KMS-11 (cell line): ENCODE results near the gene ZFP92.
A peak's percentile ranks its signal among the peaks of the same experiment; 100 is the strongest.

Experiments used
- H2AFZ ChIP-seq: fragments of 200-600 bp; sonication (generic); 2 replicates; pipeline ENCODE4 v1.6.1; 2016; ENCODE audit warnings: antibody characterized with exemption, mixed run types, low read depth
- H3K27ac ChIP-seq: fragments of 200-600 bp; sonication (generic); 2 replicates; pipeline ENCODE4 v1.6.1; 2016; ENCODE audit warnings: mild to moderate bottlenecking, mixed run types
- H3K27me3 ChIP-seq: fragments of 200-600 bp; sonication (generic); 2 replicates; pipeline ENCODE4 v1.6.1; 2017; ENCODE audit warnings: mild to moderate bottlenecking, low read depth, mixed run types, moderate library complexity; ENCODE audit not compliant: insufficient read depth
- H3K36me3 ChIP-seq: fragments of 200-600 bp; sonication (generic); 2 replicates; pipeline ENCODE4 v1.6.1; 2017; ENCODE audit warnings: mild to moderate bottlenecking, mixed run types; ENCODE audit not compliant: insufficient read depth
- H3K4me1 ChIP-seq: fragments of 200-600 bp; sonication (generic); 2 replicates; pipeline ENCODE4 v1.6.1; 2016; ENCODE audit warnings: mild to moderate bottlenecking, low read depth, mixed run types; ENCODE audit not compliant: poor library complexity, severe bottlenecking
- H3K4me2 ChIP-seq: fragments of 200-600 bp; sonication (generic); 2 replicates; pipeline ENCODE4 v1.7.0; 2016; ENCODE audit warnings: mild to moderate bottlenecking, mixed run types
- H3K4me3 ChIP-seq: fragments of 200-600 bp; sonication (generic); IDR thresholded peaks from 2 replicates; pipeline ENCODE4 v1.6.1; 2017; ENCODE audit warnings: low read depth, low read length, mixed read lengths; ENCODE audit not compliant: insufficient read depth
- H3K79me2 ChIP-seq: fragments of 200-600 bp; sonication (generic); 2 replicates; pipeline ENCODE4 v1.6.1; 2016; ENCODE audit warnings: low read depth, mixed run types; ENCODE audit not compliant: insufficient read depth
- H3K9ac ChIP-seq: fragments of 200-600 bp; sonication (generic); 2 replicates; pipeline ENCODE4 v1.6.1; 2016; ENCODE audit warnings: mild to moderate bottlenecking, mixed run types
- H4K20me1 ChIP-seq: fragments of 200-600 bp; sonication (generic); 2 replicates; pipeline ENCODE4 v1.6.1; 2016; ENCODE audit warnings: mild to moderate bottlenecking, mixed run types; ENCODE audit not compliant: insufficient read depth
- CTCF ChIP-seq: fragments of 200-600 bp; sonication (generic); conservative IDR thresholded peaks from 2 replicates; pipeline ENCODE4 v1.6.1; 2017; ENCODE audit warnings: low read depth, mild to moderate bottlenecking, antibody characterized with exemption, low read length, moderate library complexity, mixed read lengths

Gene ZFP92

GRCh38 chrX:153411255-153411987 is at the start of gene ZFP92:
Gene ZFP92 (plus strand): TSS chrX:153411472. CDS start chrX:153418323, 6,851 bp downstream.
- Histone ChIP-seq H2AFZ (peak within 1 kb of the TSS; percentile 86), H3K4me1 (peaks cover 5% of the 10 kb centered on the region), H3K36me3 (no peaks in the 10 kb centered on the region), H4K20me1 (no peaks in the 10 kb centered on the region), H3K9ac (peak within 1 kb of the TSS; percentile 35; the same call in 1 of the 2 replicates), H3K79me2 (no peaks in the 10 kb centered on the region), H3K27me3 (no peaks in the 10 kb centered on the region), H3K4me2 (peak within 1 kb of the TSS; percentile 57; the same call in 1 of the 2 replicates), H3K4me3 (no peak within 1 kb of the TSS), H3K27ac (no peak within 1 kb of the TSS)
- TF ChIP-seq CTCF = no peak

- no peak overlapping the region for H3K4me2 ChIP-seq
Measured at GRCh38 chrX:153361781-153362397, 49.4 kb upstream of the ZFP92 start.

GRCh38 chrX:153365670-153366069 is 45.6 kb upstream of the ZFP92 start:
- Histone ChIP-seq H3K36me3 (no peaks in the 10 kb centered on the region), H3K4me2 (no peak overlapping the region), H3K9ac (no peak overlapping the region), H2AFZ (no peak overlapping the region), H4K20me1 (no peaks in the 10 kb centered on the region), H3K79me2 (no peaks in the 10 kb centered on the region), H3K4me1 (no peaks in the 10 kb centered on the region), H3K27ac (no peak overlapping the region), H3K27me3 (no peaks in the 10 kb centered on the region), H3K4me3 (no peak overlapping the region)
- TF ChIP-seq CTCF = no peak

More at GRCh38 chrX:153361781-153362397, 49.4 kb upstream of the ZFP92 start:
- Histone ChIP-seq H3K79me2 (no peaks in the 10 kb centered on the region), H3K36me3 (no peaks in the 10 kb centered on the region), H3K27me3 (no peaks in the 10 kb centered on the region), H3K4me3 (no peak overlapping the region), H2AFZ (no peak overlapping the region), H4K20me1 (no peaks in the 10 kb centered on the region), H3K4me1 (no peaks in the 10 kb centered on the region), H3K9ac (no peak overlapping the region), H3K27ac (no peak overlapping the region)
- no peak for TF ChIP-seq CTCF

GRCh38 chrX:153366119-153366518 is 45.2 kb upstream of the ZFP92 start:
- Histone ChIP-seq H3K4me3 (no peak overlapping the region), H3K4me2 (no peak overlapping the region), H2AFZ (no peak overlapping the region), H3K4me1 (no peaks in the 10 kb centered on the region), H4K20me1 (no peaks in the 10 kb centered on the region), H3K27me3 (no peaks in the 10 kb centered on the region), H3K27ac (no peak overlapping the region), H3K36me3 (no peaks in the 10 kb centered on the region), H3K79me2 (no peaks in the 10 kb centered on the region), H3K9ac (no peak overlapping the region)
- no peak for TF ChIP-seq CTCF
